ENCODE results near the gene IL17B. TPM values are rescaled to one million over a fixed set of nuclear protein-coding genes. Genes with fewer than 3 reads are reported as not detected.

Gene IL17B
- total and polyA plus RNA-seq, 2 of the 13 experiments (the other 11 are each of a cell fraction or from before 2014, with no cell fraction given) = 0.29 to 2.6 TPM

DNA sequence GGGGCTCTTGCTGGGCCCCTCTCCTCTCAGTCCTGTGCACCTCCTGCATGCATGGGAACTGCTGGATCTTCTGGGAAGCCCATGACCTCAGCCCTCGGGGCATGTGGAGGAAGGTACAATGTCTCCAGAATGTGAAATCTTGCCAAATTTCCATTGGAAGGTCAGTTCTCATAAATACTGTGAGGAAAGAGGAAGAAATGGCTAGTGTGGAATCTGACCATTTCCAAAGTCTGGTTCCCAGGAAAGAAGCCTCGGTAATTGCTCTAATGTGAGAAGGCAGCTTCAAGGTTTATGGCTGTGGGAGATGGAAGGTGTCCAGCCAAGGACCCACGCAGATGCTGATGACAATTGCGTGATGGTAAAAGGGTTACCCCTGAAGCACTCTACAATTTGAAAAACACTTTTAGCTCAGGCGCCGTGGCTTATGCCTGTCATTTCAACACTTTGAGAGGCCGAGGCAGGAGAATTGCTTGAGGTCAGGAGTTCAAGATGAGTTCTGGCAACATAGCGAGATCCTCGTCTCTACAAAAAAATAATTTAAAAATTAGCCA is 8.1 kb upstream of the IL17B start:
- Histone ChIP-seq H3K79me2 (ENCODE audit: insufficient read depth, low read length) (no peaks in the 10 kb centered on the region), H3K4me1 (ENCODE audit: insufficient read depth, low read length) (peaks cover 46% of the 10 kb centered on the region), H3K9ac (ENCODE audit: insufficient read depth, low read depth, low read length) (no peak overlapping the region), H3K4me3 (replicated peaks in 1 of 3; ENCODE audit: insufficient read depth in 1 of 3, low read depth in 2 of 3, low read length in 3 of 3) (no peak overlapping the region), H2AFZ (ENCODE audit: low read length) (no peak overlapping the region), H3K9me3 (ENCODE audit: low read length) (no peaks in the 10 kb centered on the region), H3K27me3 (ENCODE audit: control insufficient read depth in 1 of 2, insufficient read depth in 2 of 2, low read length in 2 of 2) (peaks cover 2 to 5% of the 10 kb centered on the region in 2 experiments; a peak in 2 of 5 replicates), H3K27ac (ENCODE audit: extremely low read length, insufficient read depth, low read length) (no peak overlapping the region), H4K20me1 (ENCODE audit: insufficient read depth, low read length) (no peaks in the 10 kb centered on the region), H3K36me3 (replicated peaks in 1 of 2; ENCODE audit: control insufficient read depth in 1 of 2, insufficient read depth in 2 of 2, low read length in 2 of 2) (no peaks in the 10 kb centered on the region), H3K4me2 (ENCODE audit: low read depth, low read length) (no peak overlapping the region)
- 34% methylated on average over 9 of the region's 9 CpGs for WGBS (ENCODE audit: low lambda C conversion rate)
- no peak for TF ChIP-seq MXD1 (CRISPR knock-in tag; IDR thresholded peaks at IDR 0.05)
- no peak for TF ChIP-seq DMAP1 (CRISPR knock-in tag; IDR thresholded peaks at IDR 0.05)
- TF ChIP-seq, protein P1, sequence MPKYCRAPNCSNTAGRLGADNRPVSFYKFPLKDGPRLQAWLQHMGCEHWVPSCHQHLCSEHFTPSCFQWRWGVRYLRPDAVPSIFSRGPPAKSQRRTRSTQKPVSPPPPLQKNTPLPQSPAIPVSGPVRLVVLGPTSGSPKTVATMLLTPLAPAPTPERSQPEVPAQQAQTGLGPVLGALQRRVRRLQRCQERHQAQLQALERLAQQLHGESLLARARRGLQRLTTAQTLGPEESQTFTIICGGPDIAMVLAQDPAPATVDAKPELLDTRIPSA (CRISPR knock-in tag; IDR thresholded peaks at IDR 0.05; ENCODE audit: borderline replicate concordance) = no peak
- ChIA-PET CTCF (ENCODE audit: low intra/inter-chr PET ratio, low total read pairs) (no interaction called here), POLR2A (no interaction called here)
- BruUV-seq (replicated peaks) = no TSS peak
- in situ Hi-C loops (cut with HindIII; ENCODE audit: extremely low pct_ligation_motif_present, low pct_unique_long_range_greater_than_20kb) (loop anchor here (10.0 kb wide), 1 partner anchor 48 kb away; no protein-coding TSS in a partner anchor), intact Hi-C loops (cut with micrococcal nuclease; ENCODE audit: unreplicated experiment) (no loop called here)
- DNase-seq (ENCODE audit: low spot score) (no peak), FAIRE-seq (no peak), ATAC-seq (no peak)

DNA sequence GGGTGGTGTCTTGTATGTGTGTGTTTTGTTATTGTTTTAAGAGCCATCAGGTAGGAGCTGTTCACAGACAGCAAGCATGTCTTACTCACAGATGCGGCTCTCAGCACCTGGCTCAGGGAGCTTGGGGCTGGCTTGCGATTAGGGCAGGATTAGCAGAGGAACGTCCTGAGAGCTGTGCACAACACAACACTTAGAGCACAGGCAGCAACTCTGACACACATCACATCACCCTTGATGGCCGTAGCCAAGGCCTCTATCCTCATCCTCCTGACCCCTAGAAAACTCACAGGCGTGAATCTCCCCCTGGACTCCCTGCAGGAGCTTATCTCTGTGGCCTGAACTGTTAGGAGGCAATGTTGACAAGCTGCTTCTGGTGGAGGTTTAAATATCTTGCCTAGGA is 7.1 kb upstream of the IL17B start:
- FAIRE-seq (no peak), DNase-seq (ENCODE audit: low spot score) (no peak), ATAC-seq (no peak)
- Histone ChIP-seq H3K9me3 (ENCODE audit: low read length) (no peaks in the 10 kb centered on the region), H3K27me3 (ENCODE audit: control insufficient read depth in 1 of 2, insufficient read depth in 2 of 2, low read length in 2 of 2) (peaks cover 2 to 5% of the 10 kb centered on the region in 2 experiments; a peak in 2 of 5 replicates), H4K20me1 (ENCODE audit: insufficient read depth, low read length) (no peaks in the 10 kb centered on the region), H3K27ac (ENCODE audit: extremely low read length, insufficient read depth, low read length) (no peak overlapping the region), H3K9ac (ENCODE audit: insufficient read depth, low read depth, low read length) (no peak overlapping the region), H3K79me2 (ENCODE audit: insufficient read depth, low read length) (no peaks in the 10 kb centered on the region), H3K4me3 (replicated peaks in 1 of 3; ENCODE audit: insufficient read depth in 1 of 3, low read depth in 2 of 3, low read length in 3 of 3) (no peak overlapping the region; a peak in 1 of 6 replicates), H3K4me1 (ENCODE audit: insufficient read depth, low read length) (peaks cover 56% of the 10 kb centered on the region), H3K4me2 (ENCODE audit: low read depth, low read length) (no peak overlapping the region), H2AFZ (ENCODE audit: low read length) (no peak overlapping the region), H3K36me3 (replicated peaks in 1 of 2; ENCODE audit: control insufficient read depth in 1 of 2, insufficient read depth in 2 of 2, low read length in 2 of 2) (no peaks in the 10 kb centered on the region)
- POLR2A ChIA-PET = no interaction called here
- WGBS (ENCODE audit: low lambda C conversion rate) = 16% methylated on average over 4 of the region's 5 CpGs
- CTCF ChIA-PET (ENCODE audit: low intra/inter-chr PET ratio, low total read pairs) = no interaction called here
- BruUV-seq (replicated peaks) = no TSS peak
- in situ Hi-C loops (cut with HindIII; ENCODE audit: extremely low pct_ligation_motif_present, low pct_unique_long_range_greater_than_20kb) = loop anchor here (10.0 kb wide), 1 partner anchor 49 kb away; no protein-coding TSS in a partner anchor
- intact Hi-C loops (cut with micrococcal nuclease; ENCODE audit: unreplicated experiment) = no loop called here
- TF ChIP-seq PLRG1 (conservative IDR thresholded peaks at IDR 0.05) = no peak
- TF ChIP-seq CERS6 (CRISPR knock-in tag; IDR thresholded peaks at IDR 0.05) = no peak
- TF ChIP-seq PATZ1 (CRISPR knock-in tag; IDR thresholded peaks at IDR 0.05) = no peak
- TF ChIP-seq, protein P2, sequence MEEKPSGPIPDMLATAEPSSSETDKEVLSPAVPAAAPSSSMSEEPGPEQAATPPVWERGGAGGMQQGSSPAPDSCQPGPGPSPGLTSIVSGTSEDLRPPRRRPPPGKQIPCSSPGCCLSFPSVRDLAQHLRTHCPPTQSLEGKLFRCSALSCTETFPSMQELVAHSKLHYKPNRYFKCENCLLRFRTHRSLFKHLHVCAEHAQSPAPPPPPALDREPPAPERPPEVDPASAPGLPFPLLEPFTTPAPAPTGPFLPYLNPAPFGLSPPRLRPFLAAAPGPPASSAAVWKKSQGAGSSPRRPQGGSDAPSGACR (CRISPR knock-in tag; IDR thresholded peaks at IDR 0.05) = no peak
- no peak for TF ChIP-seq BRCA1 (CRISPR knock-in tag; IDR thresholded peaks at IDR 0.05)
- TF ChIP-seq, protein P3, sequence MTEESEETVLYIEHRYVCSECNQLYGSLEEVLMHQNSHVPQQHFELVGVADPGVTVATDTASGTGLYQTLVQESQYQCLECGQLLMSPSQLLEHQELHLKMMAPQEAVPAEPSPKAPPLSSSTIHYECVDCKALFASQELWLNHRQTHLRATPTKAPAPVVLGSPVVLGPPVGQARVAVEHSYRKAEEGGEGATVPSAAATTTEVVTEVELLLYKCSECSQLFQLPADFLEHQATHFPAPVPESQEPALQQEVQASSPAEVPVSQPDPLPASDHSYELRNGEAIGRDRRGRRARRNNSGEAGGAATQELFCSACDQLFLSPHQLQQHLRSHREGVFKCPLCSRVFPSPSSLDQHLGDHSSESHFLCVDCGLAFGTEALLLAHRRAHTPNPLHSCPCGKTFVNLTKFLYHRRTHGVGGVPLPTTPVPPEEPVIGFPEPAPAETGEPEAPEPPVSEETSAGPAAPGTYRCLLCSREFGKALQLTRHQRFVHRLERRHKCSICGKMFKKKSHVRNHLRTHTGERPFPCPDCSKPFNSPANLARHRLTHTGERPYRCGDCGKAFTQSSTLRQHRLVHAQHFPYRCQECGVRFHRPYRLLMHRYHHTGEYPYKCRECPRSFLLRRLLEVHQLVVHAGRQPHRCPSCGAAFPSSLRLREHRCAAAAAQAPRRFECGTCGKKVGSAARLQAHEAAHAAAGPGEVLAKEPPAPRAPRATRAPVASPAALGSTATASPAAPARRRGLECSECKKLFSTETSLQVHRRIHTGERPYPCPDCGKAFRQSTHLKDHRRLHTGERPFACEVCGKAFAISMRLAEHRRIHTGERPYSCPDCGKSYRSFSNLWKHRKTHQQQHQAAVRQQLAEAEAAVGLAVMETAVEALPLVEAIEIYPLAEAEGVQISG (CRISPR knock-in tag; IDR thresholded peaks at IDR 0.05) = no peak
- TF ChIP-seq MZF1 (CRISPR knock-in tag; IDR thresholded peaks at IDR 0.05; ENCODE audit: borderline replicate concordance) = no peak
